ENCODE measurements around the gene ZNF423.

DNA sequence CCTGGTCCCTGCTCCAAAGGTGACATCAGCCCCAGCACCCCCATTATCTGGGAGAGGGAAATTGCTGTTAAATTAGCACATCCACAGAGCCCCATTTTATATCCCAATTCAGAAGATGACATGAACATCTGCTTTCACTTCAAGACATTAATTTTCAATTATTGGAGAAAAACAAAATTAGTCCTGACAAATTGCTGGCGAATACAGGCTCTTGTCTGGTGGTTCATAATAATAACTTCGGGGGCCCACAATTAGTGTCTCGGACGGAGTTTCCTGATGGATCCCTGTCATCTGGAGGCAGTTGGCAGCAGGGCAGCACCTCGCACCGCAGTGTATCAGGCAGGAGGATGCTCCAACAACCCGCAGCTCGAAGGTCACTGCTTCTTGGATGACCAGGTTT lies 7.4 kb downstream of the ZNF423 start:
- TF ChIP-seq, protein P1, sequence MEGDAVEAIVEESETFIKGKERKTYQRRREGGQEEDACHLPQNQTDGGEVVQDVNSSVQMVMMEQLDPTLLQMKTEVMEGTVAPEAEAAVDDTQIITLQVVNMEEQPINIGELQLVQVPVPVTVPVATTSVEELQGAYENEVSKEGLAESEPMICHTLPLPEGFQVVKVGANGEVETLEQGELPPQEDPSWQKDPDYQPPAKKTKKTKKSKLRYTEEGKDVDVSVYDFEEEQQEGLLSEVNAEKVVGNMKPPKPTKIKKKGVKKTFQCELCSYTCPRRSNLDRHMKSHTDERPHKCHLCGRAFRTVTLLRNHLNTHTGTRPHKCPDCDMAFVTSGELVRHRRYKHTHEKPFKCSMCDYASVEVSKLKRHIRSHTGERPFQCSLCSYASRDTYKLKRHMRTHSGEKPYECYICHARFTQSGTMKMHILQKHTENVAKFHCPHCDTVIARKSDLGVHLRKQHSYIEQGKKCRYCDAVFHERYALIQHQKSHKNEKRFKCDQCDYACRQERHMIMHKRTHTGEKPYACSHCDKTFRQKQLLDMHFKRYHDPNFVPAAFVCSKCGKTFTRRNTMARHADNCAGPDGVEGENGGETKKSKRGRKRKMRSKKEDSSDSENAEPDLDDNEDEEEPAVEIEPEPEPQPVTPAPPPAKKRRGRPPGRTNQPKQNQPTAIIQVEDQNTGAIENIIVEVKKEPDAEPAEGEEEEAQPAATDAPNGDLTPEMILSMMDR (IDR thresholded peaks at IDR 0.05; ENCODE audit: insufficient read depth, low read depth, low read length) = no peak
- TF ChIP-seq EZH2 (IDR thresholded peaks at IDR 0.05; ENCODE audit: insufficient read depth, low read length) = no peak

Data from astrocyte (in vitro differentiated cells and primary cell).